Natural killer cell treated with Interleukin-12 subunit alpha and Interleukin-12 subunit beta and Interleukin-15 and Interleukin-18, amount 100 ng/mL, for 72 hours (primary cell): ENCODE data around the gene AP1G2. TPM values are rescaled to one million over a fixed set of nuclear protein-coding genes. Genes with fewer than 3 reads are reported as not detected.

Experiments
- ATAC-seq, 2 donors: fragments of 150-1000 bp; cut with Tn5 transposase in 1 of 2; sonication (Bioruptor Pico), chemical (Tn5 transposase) in 1 of 2; 2 replicates each; pipeline ENCODE4 v1.10.0; 2021
- DNase-seq: peaks from one replicate; pipeline ENCODE4 v3.0.0; 2022; ENCODE audit warnings: low spot score
- H3K27ac Mint-ChIP-seq, 2 donors: 1 replicate in 1 of 2; 2 replicates in 1 of 2; pipeline ENCODE4 v1.8.0; 2022; ENCODE audit warnings: mixed read lengths in 2 of 2, mild to moderate bottlenecking in 1 of 2, moderate library complexity in 1 of 2
- H3K27me3 Mint-ChIP-seq, 2 donors: 1 replicate in 1 of 2; 2 replicates in 1 of 2; pipeline ENCODE4 v1.8.0; 2022; ENCODE audit warnings: mixed read lengths in 2 of 2
- H3K36me3 Mint-ChIP-seq: one replicate; pipeline ENCODE4 v1.8.0; 2022; ENCODE audit warnings: mixed read lengths
- H3K4me1 Mint-ChIP-seq, 2 donors: 1 replicate in 1 of 2; 2 replicates in 1 of 2; pipeline ENCODE4 v1.8.0; 2022; ENCODE audit warnings: low read depth in 2 of 2, mixed read lengths in 2 of 2, mild to moderate bottlenecking in 1 of 2
- H3K4me3 Mint-ChIP-seq: one replicate; pipeline ENCODE4 v1.8.0; 2022; ENCODE audit warnings: mixed read lengths
- H3K9me3 Mint-ChIP-seq: 2 replicates; pipeline ENCODE4 v1.8.0; 2022; ENCODE audit warnings: mixed read lengths
- total RNA-seq, 2 donors: library from RNA; stranded (reverse); gene quantifications; one replicate each; pipeline ENCODE4 v1.2.3, GENCODE V29; 2022

AP1G2 gene
- total RNA-seq, 2 donors from 2014 or later, result 151 to 229 TPM

GRCh38 chr14:23555533-23555881 lies 12.1 kb downstream of the AP1G2 start:
- Mint-ChIP-seq H3K4me1 (peaks cover 33 to 34% of the 10 kb centered on the region in 2 donors), H3K36me3 (peaks cover 5% of the 10 kb centered on the region), H3K4me3 (peak overlapping the region; percentile 95), H3K27ac (peak overlapping the region; percentile 85 to 94), H3K9me3 (no peaks in the 10 kb centered on the region), H3K27me3 (no peaks in the 10 kb centered on the region)
- ATAC-seq (no peak), DNase-seq (no peak)

- peak; percentile 86 for DNase-seq
- H3K36me3 Mint-ChIP-seq, result no peaks in the 10 kb centered on the region
- H3K4me1 Mint-ChIP-seq, result peaks cover 14 to 20% of the 10 kb centered on the region in 2 donors
- peak; percentile 70 to 81 for ATAC-seq
- peak within 1 kb of the TSS in 1 of 2 donors; percentile 85 for H3K27ac Mint-ChIP-seq
- H3K4me3 Mint-ChIP-seq, result no peak within 1 kb of the TSS
- H3K27me3 Mint-ChIP-seq, result no peaks in the 10 kb centered on the region
- H3K9me3 Mint-ChIP-seq, result no peaks in the 10 kb centered on the region
These were observed 16.1 kb downstream of the AP1G2 start, which contains the start of gene ZFHX2 for GRCh38 chr14:23551266-23552028. TSS of gene ZFHX2 (minus strand) at chr14:23551765. CDS start at chr14:23535325, 16,440 bp downstream.

- Mint-ChIP-seq H3K36me3 (no peaks in the 10 kb centered on the region), H3K27me3 (no peaks in the 10 kb centered on the region), H3K4me3 (no peak overlapping the region), H3K27ac (no peak overlapping the region), H3K4me1 (peaks cover 9 to 14% of the 10 kb centered on the region in 2 donors), H3K9me3 (no peaks in the 10 kb centered on the region)
- ATAC-seq, result no peak
- DNase-seq, result no peak
These were observed 16.8 kb downstream of the AP1G2 start for GRCh38 chr14:23550812-23551265.

- H3K27ac Mint-ChIP-seq, result no peak overlapping the region
- H3K27me3 Mint-ChIP-seq, result no peaks in the 10 kb centered on the region
- H3K4me1 Mint-ChIP-seq, result peaks cover 7 to 8% of the 10 kb centered on the region in 2 donors
- no peak overlapping the region for H3K4me3 Mint-ChIP-seq
- H3K36me3 Mint-ChIP-seq, result no peaks in the 10 kb centered on the region
- DNase-seq (no peak), ATAC-seq (no peak)
- H3K9me3 Mint-ChIP-seq, result no peaks in the 10 kb centered on the region
These were observed 17.3 kb downstream of the AP1G2 start for GRCh38 chr14:23550131-23550811.

- no peak overlapping the region for H3K27ac Mint-ChIP-seq
These were observed 19.0 kb downstream of the AP1G2 start for GRCh38 chr14:23548351-23549318.

GRCh38 chr14:23547924-23548323 lies 19.7 kb downstream of the AP1G2 start:
- DNase-seq, result no peak
- Mint-ChIP-seq H3K36me3 (no peaks in the 10 kb centered on the region), H3K4me3 (no peak overlapping the region), H3K9me3 (no peaks in the 10 kb centered on the region), H3K27me3 (no peaks in the 10 kb centered on the region), H3K27ac (no peak overlapping the region), H3K4me1 (peaks cover 6 to 7% of the 10 kb centered on the region in 2 donors)
- no peak for ATAC-seq

More at GRCh38 chr14:23548351-23549318, 19.0 kb downstream of the AP1G2 start:
- ATAC-seq (no peak), DNase-seq (no peak)
- Mint-ChIP-seq H3K9me3 (no peaks in the 10 kb centered on the region), H3K4me1 (peaks cover 6 to 7% of the 10 kb centered on the region in 2 donors), H3K27me3 (no peaks in the 10 kb centered on the region), H3K4me3 (no peak overlapping the region), H3K36me3 (no peaks in the 10 kb centered on the region)

- Mint-ChIP-seq H3K4me3 (no peak overlapping the region), H3K27ac (no peak overlapping the region), H3K36me3 (no peaks in the 10 kb centered on the region), H3K4me1 (peaks cover 0 to 4% of the 10 kb centered on the region in 2 donors), H3K9me3 (no peaks in the 10 kb centered on the region), H3K27me3 (no peaks in the 10 kb centered on the region)
- DNase-seq (no peak), ATAC-seq (no peak)
These were observed 21.0 kb downstream of the AP1G2 start for GRCh38 chr14:23546450-23547035.

- Mint-ChIP-seq H3K4me1 (peaks cover 0 to 4% of the 10 kb centered on the region in 2 donors), H3K9me3 (no peaks in the 10 kb centered on the region), H3K27me3 (no peaks in the 10 kb centered on the region), H3K27ac (no peak overlapping the region), H3K36me3 (no peaks in the 10 kb centered on the region), H3K4me3 (no peak overlapping the region)
- DNase-seq, result no peak
- no peak for ATAC-seq
These were observed 21.7 kb downstream of the AP1G2 start for GRCh38 chr14:23545740-23546365.

- ATAC-seq (no peak), DNase-seq (no peak)
- Mint-ChIP-seq H3K4me1 (peaks cover 0 to 4% of the 10 kb centered on the region in 2 donors), H3K9me3 (no peaks in the 10 kb centered on the region), H3K27ac (no peak overlapping the region), H3K4me3 (no peak overlapping the region), H3K36me3 (no peaks in the 10 kb centered on the region), H3K27me3 (no peaks in the 10 kb centered on the region)
These were observed 22.8 kb downstream of the AP1G2 start for GRCh38 chr14:23544511-23545447.

GRCh38 chr14:23543403-23543802 lies 24.2 kb downstream of the AP1G2 start:
- Mint-ChIP-seq H3K4me3 (no peak overlapping the region), H3K9me3 (no peaks in the 10 kb centered on the region), H3K27me3 (no peaks in the 10 kb centered on the region), H3K27ac (no peak overlapping the region), H3K4me1 (peaks cover 0 to 6% of the 10 kb centered on the region in 2 donors), H3K36me3 (no peaks in the 10 kb centered on the region)
- ATAC-seq (no peak), DNase-seq (no peak)

- Mint-ChIP-seq H3K27me3 (no peaks in the 10 kb centered on the region), H3K9me3 (no peaks in the 10 kb centered on the region), H3K27ac (no peak overlapping the region), H3K4me3 (no peak overlapping the region), H3K36me3 (no peaks in the 10 kb centered on the region), H3K4me1 (peaks cover 0 to 6% of the 10 kb centered on the region in 2 donors)
- ATAC-seq, result no peak
- no peak for DNase-seq
These were observed 25.3 kb downstream of the AP1G2 start for GRCh38 chr14:23542261-23542660.

GRCh38 chr14:23540141-23540469 lies 27.5 kb downstream of the AP1G2 start:
- DNase-seq (no peak), ATAC-seq (no peak)
- Mint-ChIP-seq H3K4me3 (no peak overlapping the region), H3K9me3 (no peaks in the 10 kb centered on the region), H3K4me1 (peaks cover 0 to 2% of the 10 kb centered on the region in 2 donors), H3K36me3 (no peaks in the 10 kb centered on the region), H3K27me3 (no peaks in the 10 kb centered on the region), H3K27ac (no peak overlapping the region)
